Glomerular visceral epithelial cell (primary cell): ENCODE data around the gene NECTIN1.

Experiments
- DNase-seq: peaks from one replicate; pipeline ENCODE4 v3.0.0-alpha.2; 2016; ENCODE audit errors: extremely low spot score

Gene NECTIN1

DNA sequence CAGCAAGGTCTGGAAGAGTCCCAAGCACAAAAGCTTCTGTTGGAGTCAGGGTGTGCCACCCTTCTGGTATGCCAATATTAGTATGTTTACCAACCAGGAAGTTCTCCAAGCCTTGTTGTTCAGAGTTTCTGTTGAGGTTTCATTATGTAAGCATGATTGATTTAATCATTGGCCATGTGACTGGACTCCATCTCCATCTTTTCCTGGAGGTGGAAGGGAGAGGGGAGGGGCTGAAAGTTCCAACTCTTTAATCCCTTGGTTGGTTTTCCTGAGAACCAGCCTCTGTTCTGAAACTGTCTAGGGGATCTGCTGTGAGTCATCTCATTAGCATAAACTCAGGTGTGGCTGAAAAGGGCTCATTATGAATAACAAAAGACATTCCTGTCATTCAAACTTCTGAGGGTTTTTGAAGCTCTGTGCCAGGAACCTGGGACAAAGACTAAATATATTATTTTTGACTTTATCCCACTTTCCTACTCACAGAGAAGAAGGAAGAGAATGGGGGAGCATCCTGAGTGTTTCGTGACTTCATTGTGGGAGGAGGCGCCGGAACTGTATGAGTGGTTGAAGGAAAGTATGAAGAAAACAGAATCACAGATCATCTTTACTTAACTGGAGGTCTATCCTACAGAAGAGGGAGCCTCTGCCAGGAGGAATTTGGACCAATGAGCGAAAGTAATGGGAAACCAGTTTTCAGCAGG lies 138.2 kb downstream of the NECTIN1 start:
- DNase-seq: peak; percentile 67

DNA sequence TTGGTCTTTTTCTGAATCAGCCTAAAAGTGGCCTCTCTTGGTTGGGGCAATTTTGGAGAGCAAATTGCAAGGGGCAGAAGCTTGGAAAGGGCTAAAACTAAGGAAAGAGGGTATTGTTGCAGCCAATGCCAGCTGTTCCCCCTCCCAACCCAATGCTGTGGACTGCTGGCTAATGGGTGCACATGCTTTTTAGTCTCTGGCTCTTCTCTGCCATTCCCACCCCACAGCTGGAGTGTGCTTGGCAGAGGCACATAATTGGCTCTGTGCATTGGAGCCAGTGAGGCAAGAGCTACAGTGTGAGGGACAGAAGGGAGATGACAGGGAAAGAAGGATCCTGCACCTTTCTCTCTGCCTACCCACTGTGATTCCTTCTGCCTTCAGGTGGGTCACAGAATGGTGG lies 140.0 kb downstream of the NECTIN1 start:
- no peak for DNase-seq
